HepG2 (cell line): ENCODE measurements around the gene TAS1R1. TPM values are rescaled to one million over a fixed set of nuclear protein-coding genes. Genes with fewer than 3 reads are reported as not detected.

Source experiments
- ATAC-seq: fragments of 200-7000 bp; cut with Tn5 transposase; 3 replicates; pipeline ENCODE4 v1.9.1; 2020; ENCODE audit warnings: mild to moderate bottlenecking, moderate library complexity
- BruUV-seq: library from RNA; stranded (reverse); fragments of 400-500 nt; replicated peaks from 2 replicates; lab custom pipeline; 2021; lab: Mats Ljungman, UMichigan
- CTCF ChIA-PET: fragments of 300-600 bp; formaldehyde crosslinking; extraction: SDS; loops from one replicate; lab custom pipeline; 2021; ENCODE audit warnings: low total read pairs, inconsistent platforms, low intra/inter-chr PET ratio; lab: Yijun Ruan, JAX
- POLR2A ChIA-PET: fragments of 350-600 bp; sonication (Branson Sonifier 250); formaldehyde crosslinking; loops from one replicate; lab custom pipeline; 2020; ENCODE audit warnings: antibody characterized with exemption, inconsistent platforms; lab: Yijun Ruan, JAX
- DNase-seq: peaks from one replicate; pipeline ENCODE4 v3.0.0-alpha.2; 2015; ENCODE audit warnings: low spot score
- FAIRE-seq: peaks from 3 replicates; lab custom pipeline; 2011; peaks lifted over from hg19 to GRCh38; lab: Jason Lieb, UNC
- H2AFZ ChIP-seq: one replicate; pipeline ENCODE4 v1.6.1; 2011; ENCODE audit warnings: low read length, inconsistent platforms
- H3K27ac ChIP-seq: fragments of 300-600 bp; 3 replicates; pipeline ENCODE4 v1.8.0; 2011; ENCODE audit warnings: mixed run types, mild to moderate bottlenecking, mixed read lengths, low read length, inconsistent platforms; ENCODE audit not compliant: insufficient read depth; ENCODE audit errors: extremely low read length
- H3K27me3 ChIP-seq, 2 experiments: fragments of 200-600 bp in 1 of 2; 2 replicates in 1 of 2; 3 replicates in 1 of 2; pipeline versions ENCODE4 v1.6.0 to v1.8.0; 2011; ENCODE audit warnings: low read length in 2 of 2, mild to moderate bottlenecking in 2 of 2, moderate library complexity in 2 of 2, inconsistent platforms in 1 of 2; ENCODE audit not compliant: insufficient read depth in 2 of 2, control insufficient read depth in 1 of 2
- H3K36me3 ChIP-seq, 2 experiments: fragments of 200-600 bp in 1 of 2; replicated peaks in 1 of 2; 2 replicates in 1 of 2; 3 replicates in 1 of 2; pipeline versions ENCODE4 v1.5.1 to v1.8.0; 2011; ENCODE audit warnings: low read length in 2 of 2, inconsistent platforms in 1 of 2; ENCODE audit not compliant: insufficient read depth in 2 of 2, control insufficient read depth in 1 of 2
- H3K4me1 ChIP-seq: 2 replicates; pipeline ENCODE4 v1.5.1; 2012; ENCODE audit warnings: low read length, inconsistent platforms; ENCODE audit not compliant: insufficient read depth
- H3K4me2 ChIP-seq: 2 replicates; pipeline ENCODE4 v1.6.0; 2011; ENCODE audit warnings: low read depth, low read length, inconsistent platforms
- H3K4me3 ChIP-seq, 3 experiments: fragments of 200-600 bp in 1 of 3; sonication (generic), shearing (Covaris generic) in 1 of 3; replicated peaks in 1 of 3; 2 replicates each; pipeline ENCODE4 v1.5.1; 2011 to 2016; ENCODE audit warnings: low read length in 3 of 3, inconsistent platforms in 2 of 3, low read depth in 2 of 3, mild to moderate bottlenecking in 2 of 3, control low read depth in 1 of 3, mixed read lengths in 1 of 3; ENCODE audit not compliant: insufficient read depth in 1 of 3
- H3K79me2 ChIP-seq: one replicate; pipeline ENCODE4 v1.6.1; 2011; ENCODE audit warnings: low read length, inconsistent platforms; ENCODE audit not compliant: insufficient read depth
- H3K9ac ChIP-seq: 2 replicates; pipeline ENCODE4 v1.6.0; 2011; ENCODE audit warnings: mild to moderate bottlenecking, low read depth, low read length, inconsistent platforms; ENCODE audit not compliant: insufficient read depth
- H3K9me3 ChIP-seq: 2 replicates; pipeline ENCODE4 v1.5.1; 2012; ENCODE audit warnings: mild to moderate bottlenecking, low read length
- H4K20me1 ChIP-seq: 2 replicates; pipeline ENCODE4 v1.6.0; 2011; ENCODE audit warnings: inconsistent platforms, mild to moderate bottlenecking, low read length, moderate library complexity; ENCODE audit not compliant: insufficient read depth
- AGO1 ChIP-seq: fragments of 200-400 bp; formaldehyde crosslinking; IDR thresholded peaks from 2 replicates; pipeline ENCODE4 v1.6.1; 2017; ENCODE audit warnings: mild to moderate bottlenecking, low read depth, low read length, moderate library complexity; ENCODE audit not compliant: poor library complexity, severe bottlenecking
- EZH2 ChIP-seq: conservative IDR thresholded peaks from 2 replicates; pipeline ENCODE4 v1.6.1; 2012; ENCODE audit warnings: mild to moderate bottlenecking, low read depth, low read length, moderate library complexity
- HNF4G ChIP-seq, 2 experiments: sonication (generic) in 1 of 2; formaldehyde crosslinking in 1 of 2; IDR thresholded peaks; 2 replicates each; pipeline versions ENCODE4 v1.4.0 to v1.6.1; 2011 to 2020; ENCODE audit warnings: borderline replicate concordance in 2 of 2, low read depth in 2 of 2, mild to moderate bottlenecking in 2 of 2, low read length in 1 of 2, missing genetic modification reagents in 1 of 2, moderate library complexity in 1 of 2
- KAT8 ChIP-seq: IDR thresholded peaks from 2 replicates; pipeline ENCODE4 v1.6.1; 2016; ENCODE audit warnings: missing genetic modification reagents, missing compliant biosample characterization
- KDM1A ChIP-seq: IDR thresholded peaks from 2 replicates; pipeline ENCODE4 v1.6.1; 2016; ENCODE audit warnings: missing compliant biosample characterization
- MATR3 ChIP-seq: sonication (generic); formaldehyde crosslinking; IDR thresholded peaks from 2 replicates; pipeline ENCODE4 v1.4.0; 2020; ENCODE audit warnings: missing genetic modification reagents
- MYC ChIP-seq: sonication (generic); formaldehyde crosslinking; IDR thresholded peaks from 2 replicates; pipeline ENCODE4 v1.9.0; 2021; ENCODE audit warnings: missing genetic modification reagents, borderline replicate concordance
- NFE2L2 ChIP-seq: fragments of 150-350 bp; IDR thresholded peaks from 2 replicates; pipeline ENCODE4 v1.6.1; 2014; ENCODE audit warnings: low read length
- RARA ChIP-seq: IDR thresholded peaks from 2 replicates; pipeline ENCODE4 v1.6.1; 2016; ENCODE audit warnings: missing genetic modification reagents, missing compliant biosample characterization
- STAT5B ChIP-seq: sonication (generic); formaldehyde crosslinking; IDR thresholded peaks from 2 replicates; pipeline ENCODE4 v1.4.0; 2020; ENCODE audit warnings: missing genetic modification reagents
- TCF7L2 ChIP-seq: IDR thresholded peaks from 2 replicates; pipeline ENCODE4 v1.6.1; 2011; ENCODE audit warnings: mild to moderate bottlenecking, low read depth, low read length, moderate library complexity
- THAP11 ChIP-seq: IDR thresholded peaks from 2 replicates; pipeline ENCODE4 v1.6.1; 2016; ENCODE audit warnings: missing biosample characterization, missing genetic modification reagents
- TP53 ChIP-seq: sonication (generic); formaldehyde crosslinking; conservative IDR thresholded peaks from 2 replicates; pipeline ENCODE4 v1.4.0; 2020; ENCODE audit warnings: missing genetic modification reagents
- XRCC5 ChIP-seq: fragments of 200-400 bp; formaldehyde crosslinking; optimal IDR thresholded peaks from 2 replicates; pipeline ENCODE3; 2017; ENCODE audit warnings: mild to moderate bottlenecking, low read length
- ZIK1 ChIP-seq: sonication (generic); formaldehyde crosslinking; IDR thresholded peaks from 2 replicates; pipeline ENCODE4 v1.5.0; 2020; ENCODE audit warnings: mild to moderate bottlenecking, low read depth, missing genetic modification reagents, borderline replicate concordance
- ZNF432 ChIP-seq: sonication (generic); formaldehyde crosslinking; IDR thresholded peaks from 2 replicates; pipeline ENCODE4 v1.5.0; 2020; ENCODE audit warnings: missing genetic modification reagents, mild to moderate bottlenecking, borderline replicate concordance
- ZNF652 ChIP-seq: IDR thresholded peaks from 2 replicates; pipeline ENCODE4 v1.6.1; 2016; ENCODE audit warnings: low read depth, borderline replicate concordance
- WGBS: methylation state at CpG from one replicate; pipeline ENCODE4 v1.1.6; 2017; ENCODE audit warnings: low lambda C conversion rate; 5-methylcytosine and 5-hydroxymethylcytosine counted together
- in situ Hi-C: cut with HindIII; loops from 2 replicates; pipeline ENCODE4 v1.10.0; 2017; ENCODE audit warnings: low pct_unique_long_range_greater_than_20kb; ENCODE audit not compliant: extremely low pct_ligation_motif_present
- intact Hi-C: fragments of 100-400 bp; cut with micrococcal nuclease; formaldehyde crosslinking; loops from one replicate; pipeline ENCODE4 v1.10.0; 2022; ENCODE audit not compliant: unreplicated experiment
- polyA plus RNA-seq, 8 experiments: library from polyadenylated mRNA; depleted of rRNA in 3 of 8; stranded (reverse) in 7 of 8; unstranded in 1 of 8; fragments of >200 nt; fragmentation: Illumina TruSeq in 4 of 8; extraction: Trizol in 4 of 8; gene quantifications; 2 replicates each; pipeline versions ENCODE4 v1.2.1 to v1.2.3, GENCODE V29; 2011 to 2016; ENCODE audit warnings: low read depth in 4 of 8, missing spikeins in 1 of 8, mixed read lengths in 1 of 8; ENCODE audit not compliant: insufficient read depth in 1 of 8
- total RNA-seq, 5 experiments: library from RNA; depleted of rRNA; stranded (reverse); fragments of >200 nt; fragmentation: Illumina TruSeq; extraction: Trizol; gene quantifications; 2 replicates each; pipeline ENCODE4 v1.2.3, GENCODE V29; 2016; ENCODE audit warnings: low read depth in 1 of 5
- TF ChIP-seq, protein P1 (sequence below): sonication (generic); formaldehyde crosslinking; IDR thresholded peaks from 2 replicates; pipeline ENCODE4 v1.8.1; 2023; ENCODE audit warnings: mild to moderate bottlenecking, missing genetic modification reagents
- TF ChIP-seq, protein P2 (sequence below): sonication (generic); formaldehyde crosslinking; IDR thresholded peaks from 2 replicates; pipeline ENCODE4 v1.8.1; 2023; ENCODE audit warnings: mild to moderate bottlenecking, inconsistent platforms, moderate library complexity, missing genetic modification reagents, borderline replicate concordance
- TF ChIP-seq, protein P3 (sequence below): IDR thresholded peaks from 2 replicates; pipeline ENCODE4 v1.6.1; 2016; ENCODE audit warnings: missing compliant biosample characterization, missing genetic modification reagents, borderline replicate concordance

The TAS1R1 gene
- total and polyA plus RNA-seq, 2 of the 13 experiments (the other 11 are each of a cell fraction or from before 2014, with no cell fraction given) = 1.4 to 1.6 TPM

GRCh38 chr1:6614019-6614928 is 59.2 kb downstream of the TAS1R1 start:
- Histone ChIP-seq H4K20me1 (no peaks in the 10 kb centered on the region; the same call in 1 of the 2 replicates), H3K27ac (peak overlapping the region; percentile 87), H3K4me1 (peaks cover 44% of the 10 kb centered on the region), H2AFZ (no peak overlapping the region), H3K79me2 (peaks cover 27% of the 10 kb centered on the region), H3K9ac (peak overlapping the region; percentile 80; the same call in 1 of the 2 replicates), H3K36me3 (peaks cover 0 to 25% of the 10 kb centered on the region in 2 experiments; a peak in 2 of 5 replicates), H3K27me3 (no peaks in the 10 kb centered on the region; a peak in 1 of 5 replicates), H3K4me2 (peak overlapping the region; percentile 23; the same call in 1 of the 2 replicates), H3K9me3 (no peaks in the 10 kb centered on the region), H3K4me3 (peak overlapping the region; percentile 84 to 97 (median 92))
- ATAC-seq = peak; percentile 23
- intact Hi-C loops (no loop called here), in situ Hi-C loops (no loop called here)
- ChIA-PET POLR2A (interaction anchor here (5.6 kb wide), 1 partner anchor 13 kb away, joined by 60 read pairs; the partner anchor contains the start of gene KLHL21), CTCF (no interaction called here)
- FAIRE-seq = no peak
- no CpG with 5 or more reads among the region's 117 CpGs for WGBS
- no TSS peak for BruUV-seq
- no peak for DNase-seq
- TF ChIP-seq EZH2 (no peak), HNF4G (IDR thresholded peaks at IDR 0.05; ENCODE audit: borderline replicate concordance, low read depth, low read length) (no peak), HNF4G (CRISPR knock-in tag; IDR thresholded peaks at IDR 0.05; ENCODE audit: borderline replicate concordance, low read depth) (no peak), AGO1 (no peak), ZIK1 (CRISPR knock-in tag) (no peak), TP53 (no peak), KDM1A (CRISPR knock-in tag) (no peak), KAT8 (CRISPR knock-in tag) (no peak), NFE2L2 (no peak), MATR3 (CRISPR knock-in tag) (no peak), THAP11 (CRISPR knock-in tag) (no peak), ZNF432 (CRISPR knock-in tag) (no peak), XRCC5 (no peak), RARA (CRISPR knock-in tag) (no peak), ZNF652 (CRISPR knock-in tag) (no peak), TCF7L2 (no peak), MYC (CRISPR knock-in tag) (no peak), STAT5B (no peak)
- TF ChIP-seq, protein P1, sequence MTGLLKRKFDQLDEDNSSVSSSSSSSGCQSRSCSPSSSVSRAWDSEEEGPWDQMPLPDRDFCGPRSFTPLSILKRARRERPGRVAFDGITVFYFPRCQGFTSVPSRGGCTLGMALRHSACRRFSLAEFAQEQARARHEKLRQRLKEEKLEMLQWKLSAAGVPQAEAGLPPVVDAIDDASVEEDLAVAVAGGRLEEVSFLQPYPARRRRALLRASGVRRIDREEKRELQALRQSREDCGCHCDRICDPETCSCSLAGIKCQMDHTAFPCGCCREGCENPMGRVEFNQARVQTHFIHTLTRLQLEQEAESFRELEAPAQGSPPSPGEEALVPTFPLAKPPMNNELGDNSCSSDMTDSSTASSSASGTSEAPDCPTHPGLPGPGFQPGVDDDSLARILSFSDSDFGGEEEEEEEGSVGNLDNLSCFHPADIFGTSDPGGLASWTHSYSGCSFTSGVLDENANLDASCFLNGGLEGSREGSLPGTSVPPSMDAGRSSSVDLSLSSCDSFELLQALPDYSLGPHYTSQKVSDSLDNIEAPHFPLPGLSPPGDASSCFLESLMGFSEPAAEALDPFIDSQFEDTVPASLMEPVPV = no peak
- TF ChIP-seq, protein P2, sequence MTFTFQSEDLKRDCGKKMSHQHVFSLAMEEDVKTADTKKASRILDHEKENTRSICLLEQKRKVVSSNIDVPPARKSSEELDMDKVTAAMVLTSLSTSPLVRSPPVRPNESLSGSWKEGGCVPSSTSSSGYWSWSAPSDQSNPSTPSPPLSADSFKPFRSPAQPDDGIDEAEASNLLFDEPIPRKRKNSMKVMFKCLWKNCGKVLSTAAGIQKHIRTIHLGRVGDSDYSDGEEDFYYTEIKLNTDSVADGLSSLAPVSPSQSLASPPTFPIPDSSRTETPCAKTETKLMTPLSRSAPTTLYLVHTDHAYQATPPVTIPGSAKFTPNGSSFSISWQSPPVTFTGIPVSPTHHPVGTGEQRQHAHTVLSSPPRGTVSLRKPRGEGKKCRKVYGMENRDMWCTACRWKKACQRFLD (CRISPR knock-in tag) = no peak
- TF ChIP-seq, protein P3, sequence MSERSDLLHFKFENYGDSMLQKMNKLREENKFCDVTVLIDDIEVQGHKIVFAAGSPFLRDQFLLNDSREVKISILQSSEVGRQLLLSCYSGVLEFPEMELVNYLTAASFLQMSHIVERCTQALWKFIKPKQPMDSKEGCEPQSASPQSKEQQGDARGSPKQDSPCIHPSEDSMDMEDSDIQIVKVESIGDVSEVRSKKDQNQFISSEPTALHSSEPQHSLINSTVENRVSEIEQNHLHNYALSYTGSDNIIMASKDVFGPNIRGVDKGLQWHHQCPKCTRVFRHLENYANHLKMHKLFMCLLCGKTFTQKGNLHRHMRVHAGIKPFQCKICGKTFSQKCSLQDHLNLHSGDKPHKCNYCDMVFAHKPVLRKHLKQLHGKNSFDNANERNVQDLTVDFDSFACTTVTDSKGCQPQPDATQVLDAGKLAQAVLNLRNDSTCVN (CRISPR knock-in tag) = no peak
